ENCODE measurements around the gene ZNF473.

GRCh38 chr19:50007170-50007569 lies 18.6 kb upstream of the ZNF473 start:
- TF ChIP-seq CTCF (IDR thresholded peaks at IDR 0.05; ENCODE audit: insufficient read depth, low read depth, low read length), result no peak
- no peak for TF ChIP-seq EZH2 (IDR thresholded peaks at IDR 0.05; ENCODE audit: insufficient read depth, low read length)
